GM12875 (cell line): ENCODE measurements around the gene GJB1.
A peak's percentile ranks its signal among the peaks of the same experiment; 100 is the strongest.

Source experiments
- H3K4me3 ChIP-seq: one replicate; pipeline ENCODE4 v1.5.1; 2011; ENCODE audit warnings: low read depth, low read length, control low read depth
- TF ChIP-seq, protein P1 (sequence below): IDR thresholded peaks from 2 replicates; pipeline ENCODE4 v1.5.1; 2011; ENCODE audit warnings: low read depth, mild to moderate bottlenecking, control low read depth, inconsistent platforms, low read length, moderate library complexity, borderline replicate concordance; ENCODE audit not compliant: insufficient read depth

The GJB1 gene

GRCh38 chrX:71191248-71191647 lies 31.8 kb upstream of the GJB1 start:
- no peak overlapping the region for H3K4me3 ChIP-seq
- TF ChIP-seq, protein P1, sequence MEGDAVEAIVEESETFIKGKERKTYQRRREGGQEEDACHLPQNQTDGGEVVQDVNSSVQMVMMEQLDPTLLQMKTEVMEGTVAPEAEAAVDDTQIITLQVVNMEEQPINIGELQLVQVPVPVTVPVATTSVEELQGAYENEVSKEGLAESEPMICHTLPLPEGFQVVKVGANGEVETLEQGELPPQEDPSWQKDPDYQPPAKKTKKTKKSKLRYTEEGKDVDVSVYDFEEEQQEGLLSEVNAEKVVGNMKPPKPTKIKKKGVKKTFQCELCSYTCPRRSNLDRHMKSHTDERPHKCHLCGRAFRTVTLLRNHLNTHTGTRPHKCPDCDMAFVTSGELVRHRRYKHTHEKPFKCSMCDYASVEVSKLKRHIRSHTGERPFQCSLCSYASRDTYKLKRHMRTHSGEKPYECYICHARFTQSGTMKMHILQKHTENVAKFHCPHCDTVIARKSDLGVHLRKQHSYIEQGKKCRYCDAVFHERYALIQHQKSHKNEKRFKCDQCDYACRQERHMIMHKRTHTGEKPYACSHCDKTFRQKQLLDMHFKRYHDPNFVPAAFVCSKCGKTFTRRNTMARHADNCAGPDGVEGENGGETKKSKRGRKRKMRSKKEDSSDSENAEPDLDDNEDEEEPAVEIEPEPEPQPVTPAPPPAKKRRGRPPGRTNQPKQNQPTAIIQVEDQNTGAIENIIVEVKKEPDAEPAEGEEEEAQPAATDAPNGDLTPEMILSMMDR: no peak

- TF ChIP-seq, protein P1: no peak
- no peak overlapping the region for H3K4me3 ChIP-seq
Measured at GRCh38 chrX:71195964-71196649, 26.9 kb upstream of the GJB1 start.

- peak overlapping the region; percentile 33 for H3K4me3 ChIP-seq
- TF ChIP-seq, protein P1: no peak
Measured at GRCh38 chrX:71198066-71198465, 25.0 kb upstream of the GJB1 start.

- no peak overlapping the region for H3K4me3 ChIP-seq
Measured at GRCh38 chrX:71199252-71200008, 23.6 kb upstream of the GJB1 start.

DNA sequence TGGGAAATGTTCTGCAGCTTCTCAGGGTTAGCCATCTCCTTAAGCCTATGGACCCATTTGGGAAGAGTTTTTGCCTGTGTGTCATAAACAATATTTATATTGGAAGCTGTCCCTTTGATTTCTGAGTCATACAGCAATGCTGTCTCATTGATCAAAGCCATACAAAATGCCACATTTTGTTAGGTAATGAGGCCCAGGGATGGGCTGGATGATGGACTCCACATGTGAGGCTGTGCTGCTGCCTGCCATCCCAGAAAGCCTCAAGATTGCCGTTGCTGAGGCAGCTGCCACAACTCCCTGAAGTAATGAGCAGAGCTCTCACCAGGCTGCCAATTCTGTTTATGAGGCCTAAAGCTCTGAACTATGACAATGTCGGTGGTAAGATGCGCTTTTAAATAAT lies 12.2 kb upstream of the GJB1 start:
- TF ChIP-seq, protein P1: no peak
- no peak overlapping the region for H3K4me3 ChIP-seq

More at GRCh38 chrX:71199252-71200008, 23.6 kb upstream of the GJB1 start:
- TF ChIP-seq, protein P1: no peak

DNA sequence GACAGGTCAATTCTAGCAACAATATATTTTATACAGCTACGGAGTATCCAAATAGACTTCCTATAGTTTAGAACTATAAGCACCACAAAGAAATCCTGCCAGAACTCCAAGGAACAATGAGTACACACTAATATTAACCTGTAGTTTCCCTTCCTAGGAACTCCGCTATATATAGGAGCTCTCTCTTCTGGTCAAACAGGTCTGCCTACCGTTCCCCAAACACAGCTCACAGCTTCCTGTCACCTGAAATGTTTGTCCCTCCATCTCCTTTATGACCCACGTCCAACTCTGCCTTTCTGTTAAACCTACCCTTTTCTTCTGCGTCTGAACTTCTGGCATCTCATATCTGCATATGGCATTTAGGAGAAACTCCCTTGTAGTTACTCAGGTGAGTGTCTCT lies 10.5 kb upstream of the GJB1 start:
- H3K4me3 ChIP-seq: no peak overlapping the region

More for the DNA sequence above, 10.5 kb upstream of the GJB1 start:
- TF ChIP-seq, protein P1: no peak
